Measurements from ENCODE around the gene RGS7BP.
"Not testable (repeated sequence)": the region's sequence is repeated elsewhere in the genome, so short reads cannot be mapped to it uniquely, and the experiment has no call there.

The RGS7BP gene

GRCh38 chr5:64518793-64519192, 13.0 kb downstream of the RGS7BP start:
- FAIRE-seq (no peak), DNase-seq (ENCODE audit: insufficient read length, low spot score) (no peak)
- TF ChIP-seq POLR2A (IDR thresholded peaks at IDR 0.05; ENCODE audit: low read depth, low read length) = no peak

- FAIRE-seq (no peak), DNase-seq (ENCODE audit: insufficient read length, low spot score) (no peak)
- TF ChIP-seq POLR2A (IDR thresholded peaks at IDR 0.05; ENCODE audit: low read depth, low read length) = no peak
Measured at GRCh38 chr5:64519263-64519662, 13.4 kb downstream of the RGS7BP start.

- FAIRE-seq (no peak), DNase-seq (ENCODE audit: insufficient read length, low spot score) (no peak)
- TF ChIP-seq POLR2A (IDR thresholded peaks at IDR 0.05; ENCODE audit: low read depth, low read length) = no peak
Measured at GRCh38 chr5:64526734-64527439, 21.1 kb downstream of the RGS7BP start.

DNA sequence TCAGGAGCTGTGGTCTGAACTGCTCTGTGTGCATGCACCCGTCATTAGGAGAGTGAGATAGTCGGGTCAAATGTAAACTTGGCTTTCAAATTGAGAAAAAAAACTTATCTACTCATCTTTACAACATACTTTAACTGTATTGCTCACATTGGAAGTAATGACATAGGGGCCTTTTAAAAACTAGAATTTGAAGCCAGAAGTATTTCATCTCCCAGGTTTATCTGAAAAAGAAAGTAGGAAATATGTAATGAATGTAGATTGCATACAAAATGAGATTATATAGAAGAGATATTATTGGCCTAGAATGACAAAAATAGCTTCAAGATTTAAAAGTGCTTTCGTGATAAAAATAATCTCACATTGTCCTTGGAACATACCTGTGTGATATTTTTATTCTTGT, 24.3 kb downstream of the RGS7BP start:
- no peak for TF ChIP-seq POLR2A (IDR thresholded peaks at IDR 0.05; ENCODE audit: low read depth, low read length)
- DNase-seq (ENCODE audit: insufficient read length, low spot score) (no peak), FAIRE-seq (no peak)

DNA sequence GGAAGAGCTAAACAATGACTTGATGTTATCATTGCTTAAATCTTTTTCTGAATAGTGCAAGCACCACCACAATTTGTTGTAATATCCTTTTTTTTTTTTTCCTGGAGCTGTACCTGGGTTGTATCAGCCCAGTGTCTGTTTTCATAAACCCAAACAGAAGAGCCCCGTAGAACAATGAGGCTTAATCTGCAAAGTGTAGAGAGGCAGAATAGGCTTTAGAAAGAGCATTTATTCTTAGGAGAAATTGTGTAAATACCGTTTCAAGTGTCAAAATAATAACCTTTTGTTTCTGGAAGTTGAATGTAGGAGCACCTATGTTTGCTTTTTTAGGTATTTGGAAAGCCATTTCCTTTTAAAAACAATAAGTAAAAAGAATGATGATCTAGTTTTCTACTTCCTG, 26.4 kb downstream of the RGS7BP start:
- DNase-seq (ENCODE audit: insufficient read length, low spot score) (no peak), FAIRE-seq (no peak)
- TF ChIP-seq POLR2A (IDR thresholded peaks at IDR 0.05; ENCODE audit: low read depth, low read length) = no peak

- DNase-seq (ENCODE audit: insufficient read length, low spot score) = no peak
- no peak for TF ChIP-seq POLR2A (IDR thresholded peaks at IDR 0.05; ENCODE audit: low read depth, low read length)
- FAIRE-seq = no peak
Measured at GRCh38 chr5:64532657-64533056, 26.8 kb downstream of the RGS7BP start.

DNA sequence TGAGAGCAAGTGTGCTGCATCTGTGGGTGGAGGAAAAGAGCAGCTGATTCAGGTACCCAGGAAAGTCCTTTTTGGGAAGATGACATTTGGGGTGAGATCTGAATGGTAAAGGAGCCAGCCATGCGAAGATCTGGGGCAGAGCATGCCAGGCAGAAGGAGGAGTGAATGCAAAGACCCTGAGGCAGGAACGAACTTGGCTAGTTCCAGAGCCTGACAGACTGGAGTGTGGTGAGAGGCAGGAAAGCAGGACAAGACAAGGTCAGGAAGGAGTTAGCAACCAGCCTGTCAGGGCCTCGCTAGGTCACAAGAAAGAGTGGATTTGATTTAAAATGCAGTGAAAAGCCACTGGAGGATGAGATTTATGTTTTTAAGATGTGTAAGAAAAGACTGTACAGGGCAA, 28.2 kb downstream of the RGS7BP start:
- TF ChIP-seq POLR2A (IDR thresholded peaks at IDR 0.05; ENCODE audit: low read depth, low read length) = no peak
- DNase-seq (ENCODE audit: insufficient read length, low spot score) (no peak), FAIRE-seq (no peak)

DNA sequence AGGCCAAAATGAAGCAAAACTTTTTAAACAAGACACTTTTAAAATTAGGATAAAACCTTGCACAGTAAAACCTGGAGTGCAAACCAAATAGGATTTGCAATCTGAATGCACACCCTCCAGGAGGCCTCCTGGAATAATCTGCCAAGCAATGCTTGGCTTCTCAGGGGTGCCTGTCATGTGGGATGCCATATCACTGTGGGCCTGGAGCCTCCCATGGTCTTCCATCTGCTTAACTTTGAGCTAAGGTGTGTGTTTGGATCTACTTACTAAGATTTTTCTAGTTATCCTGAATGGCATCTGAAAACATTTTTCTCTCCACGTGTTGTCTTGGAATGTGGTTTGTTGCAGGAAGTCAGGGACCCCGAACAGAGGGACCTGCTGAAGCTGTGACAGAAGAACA, 52.1 kb downstream of the RGS7BP start:
- no peak for FAIRE-seq
- no peak for TF ChIP-seq POLR2A (IDR thresholded peaks at IDR 0.05; ENCODE audit: low read depth, low read length)
- DNase-seq (ENCODE audit: insufficient read length, low spot score) = no peak

DNA sequence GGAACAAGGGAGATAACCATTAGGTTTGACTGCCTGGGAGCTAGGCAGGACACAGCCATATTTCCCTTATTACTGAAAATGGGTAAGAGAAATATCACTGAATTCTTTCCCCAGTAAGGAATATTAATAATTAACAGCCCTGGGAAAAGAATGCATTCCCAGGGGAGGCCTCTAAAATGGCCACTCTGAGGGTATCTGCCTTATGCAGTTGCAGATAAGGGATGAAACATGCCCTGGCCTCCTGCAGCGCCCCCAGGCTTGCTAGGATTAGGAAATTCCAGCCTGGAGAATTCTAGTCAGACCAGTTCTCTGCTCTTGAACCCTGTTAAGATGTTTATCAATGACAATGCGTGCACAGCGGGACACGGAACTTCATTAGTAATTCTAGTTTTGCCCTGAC, 52.8 kb downstream of the RGS7BP start:
- DNase-seq (ENCODE audit: insufficient read length, low spot score); FAIRE-seq: not testable (repeated sequence)

DNA sequence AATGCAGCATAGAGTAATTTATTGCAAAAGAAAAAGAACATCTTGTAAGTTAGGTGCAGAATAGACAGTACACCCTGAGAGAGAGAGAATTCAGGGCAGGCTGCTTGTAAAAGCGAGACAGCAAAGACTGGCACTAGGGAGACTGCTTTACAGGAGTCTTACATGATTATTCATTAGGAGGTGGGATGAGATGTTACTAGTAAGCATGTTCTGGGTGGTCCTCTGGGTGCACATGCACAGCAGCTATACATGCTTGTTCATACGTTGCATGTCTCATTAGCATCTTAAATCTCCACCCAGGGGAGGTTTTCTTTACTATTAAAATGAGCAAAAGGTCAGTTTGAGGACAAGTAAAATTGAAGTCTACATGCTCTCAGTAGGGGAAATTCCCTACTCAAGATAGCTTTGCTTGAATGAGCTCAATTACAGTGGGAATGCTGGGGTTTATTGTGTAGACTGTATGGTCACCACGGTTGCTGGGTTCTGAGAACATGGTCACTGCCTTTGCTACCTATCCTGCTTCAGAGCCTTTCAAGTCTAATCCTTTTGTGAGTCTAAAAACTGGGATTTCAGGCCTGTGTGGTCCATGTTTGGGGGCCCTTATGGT, 60.6 kb downstream of the RGS7BP start:
- DNase-seq (ENCODE audit: insufficient read length, low spot score) (no peak), FAIRE-seq (no peak)
- TF ChIP-seq POLR2A (IDR thresholded peaks at IDR 0.05; ENCODE audit: low read depth, low read length) = no peak

GRCh38 chr5:64569858-64570257, 64.0 kb downstream of the RGS7BP start:
- no peak for TF ChIP-seq POLR2A (IDR thresholded peaks at IDR 0.05; ENCODE audit: low read depth, low read length)
- DNase-seq (ENCODE audit: insufficient read length, low spot score) (no peak), FAIRE-seq (no peak)

DNA sequence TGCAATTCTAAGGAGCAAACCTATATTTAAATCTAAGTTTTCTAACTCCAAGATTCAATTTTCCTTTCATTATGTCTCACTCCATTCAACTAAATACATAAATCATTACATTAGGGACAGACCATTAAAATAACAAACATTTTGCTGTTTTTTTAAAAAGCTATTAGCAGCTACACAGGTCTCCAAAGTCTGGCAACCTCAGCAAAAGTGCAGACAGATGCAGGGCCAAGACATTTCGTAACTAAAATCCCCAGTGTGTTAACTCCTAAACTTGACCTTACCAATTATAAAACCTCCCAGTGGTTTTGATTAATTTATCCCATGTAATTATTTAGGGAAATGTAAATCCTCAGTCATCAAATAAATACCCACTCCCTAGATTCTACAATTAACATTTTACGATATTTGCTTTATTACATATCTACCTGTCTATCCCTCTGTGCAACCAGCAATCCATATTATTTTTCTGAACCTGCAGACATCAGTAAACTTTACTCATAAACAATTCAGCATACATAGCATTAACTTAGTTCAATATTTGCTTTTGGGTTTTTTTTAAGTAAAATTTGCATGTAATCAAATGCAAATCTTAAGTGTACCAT, 64.7 kb downstream of the RGS7BP start:
- no peak for TF ChIP-seq POLR2A (IDR thresholded peaks at IDR 0.05; ENCODE audit: low read depth, low read length)

GRCh38 chr5:64575561-64575960, 69.7 kb downstream of the RGS7BP start:
- TF ChIP-seq POLR2A (IDR thresholded peaks at IDR 0.05; ENCODE audit: low read depth, low read length) = no peak
- DNase-seq (ENCODE audit: insufficient read length, low spot score) = no peak
- no peak for FAIRE-seq

More for the DNA sequence above, 64.7 kb downstream of the RGS7BP start:
- FAIRE-seq = no peak
- no peak for DNase-seq (ENCODE audit: insufficient read length, low spot score)

GRCh38 chr5:64576250-64576649, 70.4 kb downstream of the RGS7BP start:
- FAIRE-seq = no peak
- no peak for TF ChIP-seq POLR2A (IDR thresholded peaks at IDR 0.05; ENCODE audit: low read depth, low read length)
- DNase-seq (ENCODE audit: insufficient read length, low spot score) = no peak

DNA sequence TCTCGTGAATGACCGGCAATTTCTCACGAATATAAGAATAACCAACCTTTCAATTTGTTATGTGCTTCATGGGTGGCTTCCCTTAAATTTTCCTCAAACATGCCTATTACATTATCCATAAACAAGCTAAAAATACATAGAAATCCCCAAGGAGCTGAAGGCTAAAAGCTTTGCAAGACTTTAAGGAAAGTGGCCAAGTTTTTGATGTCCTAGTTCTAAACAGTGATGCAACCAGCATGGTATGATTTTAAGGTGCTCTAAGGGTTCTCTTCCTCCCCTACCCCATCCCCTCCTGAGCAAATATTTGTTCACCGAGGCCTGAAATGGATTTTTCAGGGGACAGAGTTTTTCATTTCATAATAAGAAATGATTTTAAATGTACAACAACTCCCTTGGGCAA, 79.8 kb downstream of the RGS7BP start:
- FAIRE-seq (no peak), DNase-seq (ENCODE audit: insufficient read length, low spot score) (no peak)
- no peak for TF ChIP-seq POLR2A (IDR thresholded peaks at IDR 0.05; ENCODE audit: low read depth, low read length)
